A549 (cell line): ENCODE data around the gene EIF4G2. TPM values are rescaled to one million over a fixed set of nuclear protein-coding genes. Genes with fewer than 3 reads are reported as not detected.
A peak's percentile ranks its signal among the peaks of the same experiment; 100 is the strongest.

Source experiments
- ATAC-seq, 2 experiments: fragments of 200-7000 bp in 1 of 2; fragments of >200 bp in 1 of 2; cut with Nextera tagmentation in 1 of 2; cut with Tn5 transposase in 1 of 2; 3 replicates each; pipeline versions ENCODE4 v1.8.0 to v1.9.1; 2018 to 2020; ENCODE audit warnings: mild to moderate bottlenecking in 1 of 2, moderate library complexity in 1 of 2
- CTCF ChIA-PET: fragments of 300-600 bp; sonication (Branson Sonifier 250); formaldehyde crosslinking; extraction: SDS; loops from one replicate; lab custom pipeline; 2021; ENCODE audit warnings: antibody characterized with exemption, inconsistent platforms; lab: Yijun Ruan, JAX
- POLR2A ChIA-PET: fragments of 350-600 bp; formaldehyde crosslinking; extraction: SDS; loops from one replicate; lab custom pipeline; 2021; ENCODE audit warnings: antibody characterized with exemption, inconsistent platforms; lab: Yijun Ruan, JAX
- DNase-seq, 2 experiments: peaks; one replicate each; pipeline versions ENCODE4 v3.0.0 to v3.0.0-alpha.2; 2011 to 2016; ENCODE audit warnings: low read depth in 1 of 2, low spot score in 1 of 2
- FAIRE-seq: peaks from 2 replicates; lab custom pipeline; 2011; peaks lifted over from hg19 to GRCh38; lab: Jason Lieb, UNC
- H3K27ac ChIP-seq, 2 experiments: fragments of >200 bp; sonication (Bioruptor Twin); formaldehyde crosslinking; 3 replicates each; pipeline ENCODE4 v1.5.1; 2016 to 2017
- H3K4me1 ChIP-seq: fragments of >200 bp; sonication (Bioruptor Twin); formaldehyde crosslinking; 3 replicates; pipeline ENCODE4 v1.6.1; 2016
- H3K4me2 ChIP-seq: fragments of >200 bp; sonication (Bioruptor Twin); formaldehyde crosslinking; 3 replicates; pipeline ENCODE4 v1.6.1; 2016
- H3K4me3 ChIP-seq: fragments of >200 bp; sonication (Bioruptor Twin); formaldehyde crosslinking; 3 replicates; pipeline ENCODE4 v1.5.1; 2016
- H3K9me3 ChIP-seq: fragments of >200 bp; sonication (Bioruptor Twin); formaldehyde crosslinking; 3 replicates; pipeline ENCODE4 v1.6.1; 2016
- CHD2 ChIP-seq: fragments of 150-350 bp; IDR thresholded peaks from 2 replicates; pipeline ENCODE4 v1.6.1; 2014; ENCODE audit warnings: low read length; ENCODE audit not compliant: partially characterized antibody
- EHF ChIP-seq: fragments of 250-450 bp; sonication (Bioruptor Pico); IDR thresholded peaks from 2 replicates; pipeline ENCODE4 v1.5.0; 2020; ENCODE audit warnings: mild to moderate bottlenecking
- FOSB ChIP-seq: fragments of 250-450 bp; sonication (Bioruptor Pico); IDR thresholded peaks from 2 replicates; pipeline ENCODE4 v1.5.0; 2020; ENCODE audit warnings: mild to moderate bottlenecking, moderate library complexity
- HOXA7 ChIP-seq: fragments of 250-450 bp; sonication (Bioruptor Pico); IDR thresholded peaks from 2 replicates; pipeline ENCODE4 v1.5.0; 2020; ENCODE audit warnings: mild to moderate bottlenecking, moderate library complexity
- HOXB13 ChIP-seq: fragments of 250-450 bp; sonication (Bioruptor Pico); IDR thresholded peaks from 2 replicates; pipeline ENCODE4 v1.5.0; 2020; ENCODE audit warnings: low read depth, mild to moderate bottlenecking, moderate library complexity
- KDM1A ChIP-seq: fragments of 200-600 bp; sonication (generic); IDR thresholded peaks from 2 replicates; pipeline ENCODE4 v1.6.1; 2016; ENCODE audit warnings: low read depth, mild to moderate bottlenecking
- KDM5A ChIP-seq: fragments of 200-600 bp; sonication (generic); IDR thresholded peaks from 2 replicates; pipeline ENCODE4 v1.6.1; 2016; ENCODE audit warnings: antibody characterized with exemption, mild to moderate bottlenecking
- NFE2L2 ChIP-seq: fragments of 150-350 bp; conservative IDR thresholded peaks from 2 replicates; pipeline ENCODE4 v1.6.1; 2014; ENCODE audit warnings: low read length
- POLR2AphosphoS2 ChIP-seq: conservative IDR thresholded peaks from 2 replicates; pipeline ENCODE4 v1.6.1; 2012; ENCODE audit warnings: low read length, improper control_type of control experiment, inconsistent platforms
- RNF2 ChIP-seq: fragments of 200-600 bp; sonication (generic); IDR thresholded peaks from 2 replicates; pipeline ENCODE4 v1.6.1; 2016; ENCODE audit warnings: low read depth, mild to moderate bottlenecking, antibody characterized with exemption, moderate library complexity, borderline replicate concordance
- ZC3H11A ChIP-seq: fragments of 450-650 bp; IDR thresholded peaks from 2 replicates; pipeline ENCODE4 v1.6.1; 2014; ENCODE audit warnings: antibody characterized with exemption, mild to moderate bottlenecking
- ZSCAN20 ChIP-seq: fragments of 250-450 bp; sonication (Bioruptor Pico); IDR thresholded peaks from 2 replicates; pipeline ENCODE4 v1.8.0; 2022; ENCODE audit warnings: mild to moderate bottlenecking, moderate library complexity
- WGBS: methylation state at CpG from one replicate; pipeline ENCODE4 v1.1.6; 2017; ENCODE audit errors: missing lambda C conversion rate; 5-methylcytosine and 5-hydroxymethylcytosine counted together
- polyA plus RNA-seq, 4 experiments: library from polyadenylated mRNA; depleted of rRNA in 3 of 4; stranded (reverse); fragments of >200 nt; fragmentation: RNase III in 1 of 4; extraction: RNeasy Plus Mini Kit Qiagen cat#74134 plus additional on column Dnase treatment in 1 of 4; gene quantifications; 2 replicates in 3 of 4; 3 replicates in 1 of 4; pipeline ENCODE4 v1.2.3, GENCODE V29; 2011 to 2017
- TF ChIP-seq, protein P1 (sequence below): fragments of >200 bp; sonication (Bioruptor Twin); formaldehyde crosslinking; IDR thresholded peaks from 3 replicates; pipeline ENCODE4 v1.5.1; 2016
- TF ChIP-seq, protein P2 (sequence below): fragments of 250-450 bp; sonication (Bioruptor Pico); IDR thresholded peaks from 2 replicates; pipeline ENCODE4 v1.5.0; 2020; ENCODE audit warnings: low read depth, mild to moderate bottlenecking, moderate library complexity
- TF ChIP-seq, protein P3 (sequence below): IDR thresholded peaks from 2 replicates; pipeline ENCODE4 v1.6.1; 2012

Gene EIF4G2
- polyA plus RNA-seq, 2 of the 4 experiments (the other 2 are of a cell fraction) = 901 to 1,171 TPM

DNA sequence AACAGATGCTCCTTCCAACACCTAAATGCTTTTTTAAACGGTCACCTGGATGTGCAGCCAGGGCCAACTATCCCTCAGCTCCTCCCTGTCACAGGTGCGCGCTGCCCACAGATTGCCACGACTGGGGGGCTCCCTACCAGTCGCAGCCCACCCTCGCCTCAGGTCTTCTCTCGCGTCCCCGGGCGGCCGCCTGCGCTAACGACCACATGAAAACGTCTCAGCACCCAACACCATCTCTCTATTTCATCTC lies 48.7 kb upstream of the EIF4G2 start (continued):
- TF ChIP-seq, protein P1, sequence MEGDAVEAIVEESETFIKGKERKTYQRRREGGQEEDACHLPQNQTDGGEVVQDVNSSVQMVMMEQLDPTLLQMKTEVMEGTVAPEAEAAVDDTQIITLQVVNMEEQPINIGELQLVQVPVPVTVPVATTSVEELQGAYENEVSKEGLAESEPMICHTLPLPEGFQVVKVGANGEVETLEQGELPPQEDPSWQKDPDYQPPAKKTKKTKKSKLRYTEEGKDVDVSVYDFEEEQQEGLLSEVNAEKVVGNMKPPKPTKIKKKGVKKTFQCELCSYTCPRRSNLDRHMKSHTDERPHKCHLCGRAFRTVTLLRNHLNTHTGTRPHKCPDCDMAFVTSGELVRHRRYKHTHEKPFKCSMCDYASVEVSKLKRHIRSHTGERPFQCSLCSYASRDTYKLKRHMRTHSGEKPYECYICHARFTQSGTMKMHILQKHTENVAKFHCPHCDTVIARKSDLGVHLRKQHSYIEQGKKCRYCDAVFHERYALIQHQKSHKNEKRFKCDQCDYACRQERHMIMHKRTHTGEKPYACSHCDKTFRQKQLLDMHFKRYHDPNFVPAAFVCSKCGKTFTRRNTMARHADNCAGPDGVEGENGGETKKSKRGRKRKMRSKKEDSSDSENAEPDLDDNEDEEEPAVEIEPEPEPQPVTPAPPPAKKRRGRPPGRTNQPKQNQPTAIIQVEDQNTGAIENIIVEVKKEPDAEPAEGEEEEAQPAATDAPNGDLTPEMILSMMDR = no peak
- TF ChIP-seq KDM1A (no peak), EHF (CRISPR knock-in tag) (no peak), CHD2 (no peak), NFE2L2 (no peak), KDM5A (no peak), ZSCAN20 (CRISPR knock-in tag) (no peak), HOXB13 (CRISPR knock-in tag) (no peak), FOSB (CRISPR knock-in tag) (no peak), RNF2 (no peak)
- TF ChIP-seq, protein P2, sequence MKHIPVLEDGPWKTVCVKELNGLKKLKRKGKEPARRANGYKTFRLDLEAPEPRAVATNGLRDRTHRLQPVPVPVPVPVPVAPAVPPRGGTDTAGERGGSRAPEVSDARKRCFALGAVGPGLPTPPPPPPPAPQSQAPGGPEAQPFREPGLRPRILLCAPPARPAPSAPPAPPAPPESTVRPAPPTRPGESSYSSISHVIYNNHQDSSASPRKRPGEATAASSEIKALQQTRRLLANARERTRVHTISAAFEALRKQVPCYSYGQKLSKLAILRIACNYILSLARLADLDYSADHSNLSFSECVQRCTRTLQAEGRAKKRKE (CRISPR knock-in tag) = no peak
- TF ChIP-seq, all 56 proteins: peak for 0

DNA sequence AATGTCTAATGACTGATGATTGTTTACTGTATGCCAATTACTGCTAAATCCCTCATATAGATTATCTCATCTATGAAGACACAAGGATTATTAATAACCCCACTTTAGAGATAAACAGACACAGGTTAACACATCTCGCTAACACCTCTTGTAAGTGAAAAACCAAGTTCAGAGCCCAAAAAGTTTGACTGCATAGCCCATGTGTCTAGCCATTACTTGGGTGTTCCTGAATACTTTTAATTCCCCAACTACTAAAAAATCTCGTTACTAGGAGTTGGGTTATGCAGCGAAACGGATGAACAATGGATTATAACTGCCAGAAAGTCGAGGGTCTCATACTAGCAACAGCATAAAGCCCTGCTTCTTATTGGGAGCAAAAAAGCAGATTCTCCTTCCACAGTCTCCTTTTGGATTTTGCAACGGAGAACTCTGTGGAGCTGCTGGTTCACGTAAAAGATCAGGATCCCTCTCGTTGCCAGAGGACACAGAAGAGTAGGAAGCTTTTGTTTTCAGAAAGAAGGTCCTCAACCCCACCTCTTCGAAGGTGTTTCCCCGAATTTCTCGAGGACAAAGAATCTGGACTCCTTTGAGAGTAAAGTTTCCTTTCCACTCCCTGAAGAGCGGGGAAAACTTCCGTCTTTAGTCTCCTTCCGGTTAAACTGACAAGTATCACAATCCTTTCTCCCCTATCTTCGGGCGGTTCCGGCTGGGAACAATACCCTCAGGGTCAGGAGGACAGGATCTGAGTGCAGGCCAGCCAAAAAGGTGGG lies 48.1 kb upstream of the EIF4G2 start:
- TF ChIP-seq POLR2AphosphoS2 = no peak
- no peak for TF ChIP-seq ZC3H11A
- WGBS = 4% methylated on average over 17 of the region's 17 CpGs
- H3K9me3 ChIP-seq = no peaks in the 10 kb centered on the region
- POLR2A ChIA-PET = interaction anchor here (1.6 to 4.2 kb wide), 5 partner anchors 28 to 77 kb away, joined by 7 to 141 read pairs (median 27); partner anchors contain the start of gene EIF4G2
- DNase-seq = peak in 1 of 2 experiments; percentile 39
- CTCF ChIA-PET = interaction anchor here (1.1 to 2.8 kb wide), 7 partner anchors 37 to 86 kb away, joined by 3 to 12 read pairs (median 6); no protein-coding TSS in a partner anchor
- H3K27ac ChIP-seq = peak overlapping the region; percentile 95 to 98
- peak overlapping the region; percentile 96 for H3K4me2 ChIP-seq
- peaks cover 27% of the 10 kb centered on the region for H3K4me1 ChIP-seq
- ATAC-seq = peak; percentile 12 to 35; a peak in 5 of 6 replicates
- FAIRE-seq = no peak
- H3K4me3 ChIP-seq = peak overlapping the region; percentile 91

DNA sequence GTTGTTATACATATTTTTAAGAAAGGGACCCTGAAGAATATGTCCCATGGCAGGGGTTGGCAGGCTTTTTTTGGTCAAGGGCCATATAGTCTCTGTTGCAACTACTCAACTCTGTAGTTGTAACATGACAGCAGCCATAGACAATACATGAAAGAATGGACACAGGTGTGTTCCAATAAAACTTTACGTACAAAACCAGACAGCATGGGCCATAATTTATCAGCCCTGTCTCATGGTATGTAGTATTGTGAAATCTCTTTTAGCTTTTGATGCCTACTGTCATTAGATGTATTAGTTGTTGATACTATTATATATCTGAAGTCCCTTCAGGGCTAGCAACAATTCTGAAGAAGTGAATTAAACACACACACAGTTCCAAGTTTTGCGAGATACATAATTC lies 46.6 kb upstream of the EIF4G2 start:
- no peaks in the 10 kb centered on the region for H3K9me3 ChIP-seq
- TF ChIP-seq, protein P3, sequence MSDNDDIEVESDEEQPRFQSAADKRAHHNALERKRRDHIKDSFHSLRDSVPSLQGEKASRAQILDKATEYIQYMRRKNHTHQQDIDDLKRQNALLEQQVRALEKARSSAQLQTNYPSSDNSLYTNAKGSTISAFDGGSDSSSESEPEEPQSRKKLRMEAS = no peak
- 0 out of 2 replicates have a peak, but pooled peaks have one; percentile 41 for TF ChIP-seq HOXA7 (CRISPR knock-in tag)
- TF ChIP-seq, all 56 proteins: peak for 1
- H3K4me1 ChIP-seq = peaks cover 27% of the 10 kb centered on the region
- no peak for FAIRE-seq
- H3K27ac ChIP-seq = 0 out of 6 replicates have a peak overlapping the region, but pooled peaks of 1 of the 2 experiments have one; percentile 18
- H3K4me3 ChIP-seq = peak overlapping the region; percentile 91; the same call in 2 of the 3 replicates
- DNase-seq = no peak
- H3K4me2 ChIP-seq = peak overlapping the region; percentile 96
- ChIA-PET CTCF (interaction anchor here (1.5 to 2.9 kb wide), 2 partner anchors 23 to 79 kb away, joined by 5 to 9 read pairs; no protein-coding TSS in a partner anchor), POLR2A (interaction anchor here (4.2 kb wide), 1 partner anchor 47 kb away, joined by 141 read pairs; the partner anchor contains the start of gene EIF4G2)
- ATAC-seq = no peak
- 92% methylated on average over 2 of the region's 2 CpGs for WGBS
